LNCAP (cell line): ENCODE results near the gene GRAMD1B.

Source experiments
- CTCF ChIP-seq: fragments of 450-650 bp; IDR thresholded peaks from 2 replicates; pipeline ENCODE4 v1.5.1; 2017; ENCODE audit warnings: mild to moderate bottlenecking

Gene GRAMD1B

GRCh38 chr11:123416566-123416965 lies 13.5 kb upstream of the GRAMD1B start:
- no peak for TF ChIP-seq CTCF

- TF ChIP-seq CTCF: no peak
These were observed 11.5 kb upstream of the GRAMD1B start for GRCh38 chr11:123418351-123419114.

- TF ChIP-seq CTCF: no peak
These were observed 10.2 kb upstream of the GRAMD1B start for GRCh38 chr11:123419731-123420452.

GRCh38 chr11:123421589-123421988 lies 8.5 kb upstream of the GRAMD1B start:
- TF ChIP-seq CTCF: no peak

GRCh38 chr11:123425367-123425766 lies 4.7 kb upstream of the GRAMD1B start:
- TF ChIP-seq CTCF: no peak

GRCh38 chr11:123426789-123427188 lies 3.3 kb upstream of the GRAMD1B start:
- no peak for TF ChIP-seq CTCF

GRCh38 chr11:123427405-123427804 lies 2.7 kb upstream of the GRAMD1B start:
- no peak for TF ChIP-seq CTCF
